Gastrocnemius medialis (tissue), 4 donors: ENCODE data around the gene ADD1.

Source experiments
- CTCF ChIP-seq, 5 experiments: fragments of 450-650 bp in 3 of 5; fragments of 200-600 bp in 2 of 5; sonication (generic) in 2 of 5; IDR thresholded peaks in 4 of 5; conservative IDR thresholded peaks in 1 of 5; 1 replicate in 4 of 5; 2 replicates in 1 of 5; pipeline ENCODE4 v1.5.1; 2016 to 2019; ENCODE audit warnings: antibody characterized with exemption in 5 of 5, mild to moderate bottlenecking in 3 of 5, moderate library complexity in 3 of 5
- POLR2A ChIP-seq, 2 donors: fragments of 450-650 bp; IDR thresholded peaks; one replicate each; pipeline ENCODE4 v1.6.1; 2017; ENCODE audit warnings: antibody characterized with exemption in 2 of 2, mild to moderate bottlenecking in 2 of 2, moderate library complexity in 2 of 2

- TF ChIP-seq CTCF (IDR thresholded peaks at IDR 0.05 in 4 of 5, conservative IDR thresholded peaks at IDR 0.05 in 1 of 5) (no peak), POLR2A (IDR thresholded peaks at IDR 0.05) (no peak)
These were observed 6.3 kb upstream of the ADD1 start for GRCh38 chr4:2837110-2837903.
